Endothelial cell of umbilical vein (primary cell): ENCODE results near the gene FAM236C. TPM values are rescaled to one million over a fixed set of nuclear protein-coding genes. Genes with fewer than 3 reads are reported as not detected.
"Not testable (repeated sequence)": the region's sequence is repeated elsewhere in the genome, so short reads cannot be mapped to it uniquely, and the experiment has no call there.

Experiments
- Bru-seq: library from RNA; stranded (reverse); fragments of 400-500 nt; gene quantifications from one replicate; lab custom pipeline; 2021; lab: Mats Ljungman, UMichigan
- BruChase-seq, 2 experiments: library from RNA; stranded (reverse); fragments of 400-500 nt; gene quantifications; one replicate each; lab custom pipeline; 2021; lab: Mats Ljungman, UMichigan
- BruUV-seq: library from RNA; stranded (reverse); fragments of 400-500 nt; replicated peaks from 2 replicates; lab custom pipeline; 2021; lab: Mats Ljungman, UMichigan
- CTCF ChIA-PET: fragments of 300-600, 350-600 bp; sonication (Branson Sonifier 250); formaldehyde crosslinking; loops from one replicate; lab custom pipeline; 2021; ENCODE audit warnings: antibody characterized with exemption, inconsistent platforms; lab: Charles Lee
- POLR2A ChIA-PET: fragments of 300-600, 350-600 bp; sonication (Branson Sonifier 250); formaldehyde crosslinking; loops from one replicate; lab custom pipeline; 2021; ENCODE audit warnings: antibody characterized with exemption, inconsistent platforms; lab: Charles Lee
- DNase-seq: peaks from one replicate; pipeline ENCODE4 v3.0.0-alpha.2; 2011; ENCODE audit warnings: low read depth, low spot score
- FAIRE-seq: peaks from 2 replicates; lab custom pipeline; 2011; peaks lifted over from hg19 to GRCh38; lab: Jason Lieb, UNC
- H2AFZ ChIP-seq: 2 replicates; pipeline ENCODE4 v1.6.0; 2012; ENCODE audit warnings: low read depth, low read length, control low read depth, inconsistent platforms
- H3K27ac ChIP-seq: 2 replicates; pipeline ENCODE4 v1.5.1; 2011; ENCODE audit warnings: low read depth, mild to moderate bottlenecking, control low read depth, low read length, moderate library complexity; ENCODE audit not compliant: insufficient read depth
- H3K27me3 ChIP-seq, 2 experiments: 2 replicates each; pipeline versions ENCODE4 v1.6.0 to v1.6.1; 2011; ENCODE audit warnings: low read length in 2 of 2, mixed read lengths in 1 of 2; ENCODE audit not compliant: control insufficient read depth in 2 of 2, insufficient read depth in 2 of 2
- H3K36me3 ChIP-seq, 2 experiments: 2 replicates in 1 of 2; 3 replicates in 1 of 2; pipeline ENCODE4 v1.5.1; 2011; ENCODE audit warnings: low read length in 2 of 2, mild to moderate bottlenecking in 1 of 2, moderate library complexity in 1 of 2; ENCODE audit not compliant: control insufficient read depth in 2 of 2, insufficient read depth in 2 of 2; ENCODE audit errors: extremely low read depth in 1 of 2
- H3K4me1 ChIP-seq: 3 replicates; pipeline ENCODE4 v1.5.1; 2011; ENCODE audit warnings: mild to moderate bottlenecking, low read length; ENCODE audit not compliant: control insufficient read depth, insufficient read depth; ENCODE audit errors: extremely low read depth
- H3K4me2 ChIP-seq: 2 replicates; pipeline ENCODE4 v1.6.1; 2011; ENCODE audit warnings: low read length, control low read depth, mixed read lengths; ENCODE audit not compliant: insufficient read depth
- H3K4me3 ChIP-seq, 3 experiments: fragments of 200-600 bp in 1 of 3; sonication (generic), shearing (Covaris generic) in 1 of 3; replicated peaks in 1 of 3; 2 replicates each; pipeline ENCODE4 v1.5.1; 2011 to 2016; ENCODE audit warnings: control low read depth in 3 of 3, low read length in 3 of 3, mild to moderate bottlenecking in 2 of 3, inconsistent platforms in 1 of 3, low read depth in 1 of 3, moderate library complexity in 1 of 3; ENCODE audit not compliant: insufficient read depth in 1 of 3
- H3K79me2 ChIP-seq: 2 replicates; pipeline ENCODE4 v1.6.0; 2012; ENCODE audit warnings: low read length, inconsistent platforms; ENCODE audit not compliant: control insufficient read depth, insufficient read depth
- H3K9ac ChIP-seq: replicated peaks from 2 replicates; pipeline ENCODE3; 2011; ENCODE audit warnings: low read length, control low read depth; ENCODE audit not compliant: insufficient read depth; ENCODE audit errors: extremely low read depth
- H3K9me1 ChIP-seq: replicated peaks from 3 replicates; pipeline ENCODE4 v1.6.0; 2011; ENCODE audit warnings: mild to moderate bottlenecking, low read length; ENCODE audit not compliant: control insufficient read depth, insufficient read depth; ENCODE audit errors: extremely low read depth
- H3K9me3 ChIP-seq: replicated peaks from 2 replicates; pipeline ENCODE4 v1.5.1; 2012; ENCODE audit warnings: low read length, inconsistent platforms; ENCODE audit not compliant: control insufficient read depth, insufficient read depth
- H4K20me1 ChIP-seq: replicated peaks from 2 replicates; pipeline ENCODE3; 2011; ENCODE audit warnings: mild to moderate bottlenecking, low read length; ENCODE audit not compliant: control insufficient read depth, insufficient read depth; ENCODE audit errors: extremely low read depth
- dilution Hi-C: fragments of 300-500 bp; cut with MboI; formaldehyde crosslinking; loops from one replicate; pipeline ENCODE4 v1.15.0; 2019; ENCODE audit warnings: low sequenced_read_pairs; ENCODE audit not compliant: extremely low pct_ligation_motif_present
- intact Hi-C: fragments of 100-400 bp; cut with micrococcal nuclease; formaldehyde crosslinking; loops from one replicate; pipeline ENCODE4 v1.10.0; 2022
- long read RNA-seq: library from polyadenylated mRNA; stranded (forward); transcript quantifications from one replicate; pipeline ENCODE4 v2.0.0, GENCODE V29; 2021
- polyA minus RNA-seq, 3 experiments: library from RNA; depleted of rRNA, polyadenylated mRNA; stranded (reverse); fragments of >200 nt; gene quantifications; 1 replicate in 1 of 3; 2 replicates in 2 of 3; pipeline ENCODE4 v1.2.3, GENCODE V29; 2011
- polyA plus RNA-seq, 4 experiments: library from polyadenylated mRNA; depleted of rRNA in 3 of 4; stranded (reverse) in 3 of 4; unstranded in 1 of 4; fragments of >200 nt; gene quantifications; 2 replicates each; pipeline versions ENCODE4 v1.2.1 to v1.2.3, GENCODE V29; 2011 to 2012; ENCODE audit warnings: missing spikeins in 1 of 4
- total RNA-seq: library from RNA; stranded (reverse); gene quantifications from 2 replicates; pipeline ENCODE4 v1.2.3, GENCODE V29; 2021

FAM236C gene
- not detected in 2 replicates for total RNA-seq
- polyA plus RNA-seq, result not detected in 2 replicates
- not detected in 2 replicates for polyA plus RNA-seq (2011; cell fraction: cytosol; rRNA removed)
- polyA plus RNA-seq (2011; cell fraction: nucleus; rRNA removed), result not detected in 2 replicates
- not detected in 2 replicates for polyA plus RNA-seq (2012)
- not detected in 2 replicates for polyA minus RNA-seq
- not detected for polyA minus RNA-seq (2011; cell fraction: cytosol; rRNA and poly(A)+ RNA removed)
- polyA minus RNA-seq (2011; cell fraction: nucleus; rRNA and poly(A)+ RNA removed), result not detected in 2 replicates
- not detected for Bru-seq, nascent RNA
- BruChase-seq, experiment 1, labeled RNA remaining after a 6-hour chase, result not detected
- BruChase-seq, experiment 2, labeled RNA remaining after a 2-hour chase, result not detected
- long read RNA-seq, result 0 reads

DNA sequence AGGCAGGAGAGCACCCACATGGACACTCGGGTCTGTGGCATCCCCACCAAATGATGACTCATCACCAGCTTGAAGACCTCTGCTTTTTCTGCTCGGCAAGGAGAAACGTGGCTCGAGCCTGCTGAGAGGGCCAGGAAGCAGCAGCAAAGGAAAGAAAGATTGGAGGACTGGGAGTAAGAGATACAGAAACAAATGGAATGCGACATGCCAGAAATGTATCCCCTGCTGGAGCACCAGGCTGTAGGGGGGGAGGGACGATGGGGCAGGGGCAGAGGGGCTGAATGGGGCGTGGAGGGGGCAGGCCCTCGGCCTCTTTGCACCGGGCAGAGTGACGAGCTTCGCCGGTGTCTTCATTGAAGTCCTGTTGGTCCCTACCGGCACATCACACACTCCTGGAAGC is at the start of gene FAM236C:
TSS of gene FAM236C (plus strand) at position 301 of the 400 bp plus-strand sequence. CDS start 100 bp downstream, outside the sequence.
- H3K9ac ChIP-seq, H3K4me1 ChIP-seq, H3K9me3 ChIP-seq, H3K36me3 ChIP-seq, H2AFZ ChIP-seq, H3K27me3 ChIP-seq, H3K4me2 ChIP-seq, intact Hi-C loops, H3K79me2 ChIP-seq, H3K27ac ChIP-seq, H3K4me3 ChIP-seq, DNase-seq, dilution Hi-C loops, H4K20me1 ChIP-seq, FAIRE-seq, POLR2A ChIA-PET, CTCF ChIA-PET, BruUV-seq, H3K9me1 ChIP-seq: not testable (repeated sequence)

DNA sequence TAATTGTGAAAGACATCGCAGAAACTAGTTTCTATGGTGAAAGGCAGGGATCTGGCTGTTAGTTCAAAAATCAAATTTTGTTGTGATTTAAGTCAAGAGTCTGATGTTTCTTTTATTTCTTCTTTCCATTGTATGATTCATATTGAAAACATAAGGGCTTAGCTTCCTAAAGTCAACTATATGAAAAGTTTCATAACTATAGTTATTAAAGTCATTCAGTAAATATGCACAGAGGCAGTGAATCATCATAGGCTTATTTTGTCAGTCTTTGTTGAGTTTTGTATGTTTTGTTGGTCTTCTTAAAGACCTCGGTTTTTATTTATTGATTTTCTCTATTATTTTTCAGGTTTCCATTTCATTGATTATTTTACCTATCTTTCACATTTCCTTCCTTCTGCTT is 29.5 kb upstream of the FAM236C start:
- H3K9ac ChIP-seq, CTCF ChIA-PET, H3K36me3 ChIP-seq, H3K4me3 ChIP-seq, H2AFZ ChIP-seq, H3K4me2 ChIP-seq, H3K27ac ChIP-seq, H3K9me3 ChIP-seq, intact Hi-C loops, H4K20me1 ChIP-seq, H3K9me1 ChIP-seq, DNase-seq, dilution Hi-C loops, POLR2A ChIA-PET, H3K27me3 ChIP-seq, H3K79me2 ChIP-seq, H3K4me1 ChIP-seq, BruUV-seq: not testable (repeated sequence)
- FAIRE-seq, result peak; percentile 90

DNA sequence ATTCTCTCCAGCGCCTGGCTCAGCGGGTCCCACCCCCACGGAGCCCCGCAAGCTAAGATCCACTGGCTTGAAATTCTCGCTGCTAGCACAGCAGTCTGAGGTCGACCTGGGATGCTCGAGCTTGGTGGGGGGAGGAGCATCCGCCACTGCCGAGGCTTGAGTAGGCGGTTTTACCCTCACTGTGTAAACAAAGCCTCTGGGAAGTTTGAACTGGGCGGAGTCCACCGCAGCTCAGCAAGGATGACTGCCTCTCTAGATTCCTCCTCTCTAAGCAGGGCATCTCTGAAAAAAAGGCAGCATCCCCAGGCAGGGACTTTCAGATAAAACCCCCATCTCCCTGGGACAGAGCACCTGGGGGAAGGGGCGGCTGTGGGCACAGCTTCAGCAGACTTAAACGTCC is 22.7 kb upstream of the FAM236C start:
- POLR2A ChIA-PET, H3K79me2 ChIP-seq, CTCF ChIA-PET: not testable (repeated sequence)

DNA sequence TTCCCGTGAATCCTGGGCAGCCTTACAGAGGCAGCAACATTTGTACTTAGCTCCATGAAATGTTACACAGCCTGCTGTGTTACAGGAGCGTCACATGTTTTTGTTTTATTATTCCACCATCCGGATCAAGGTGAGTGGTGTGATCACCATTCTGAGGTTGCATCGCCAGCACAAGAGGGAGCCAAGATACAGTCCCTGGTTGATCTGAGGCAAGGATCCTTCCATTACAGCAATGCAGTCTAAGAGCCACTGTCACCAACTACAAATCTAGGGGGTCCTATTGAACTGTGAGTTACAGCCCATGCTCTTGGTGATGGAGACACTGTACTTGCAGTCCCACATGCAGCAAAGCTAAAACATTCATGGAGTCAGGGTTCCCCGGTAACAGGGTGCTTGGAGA is 3.7 kb downstream of the FAM236C start:
- intact Hi-C loops, FAIRE-seq, H2AFZ ChIP-seq, H3K4me2 ChIP-seq, H3K36me3 ChIP-seq, H3K9me3 ChIP-seq, BruUV-seq, H4K20me1 ChIP-seq, DNase-seq, H3K4me3 ChIP-seq, POLR2A ChIA-PET, H3K79me2 ChIP-seq, H3K9me1 ChIP-seq, H3K4me1 ChIP-seq, H3K9ac ChIP-seq, CTCF ChIA-PET, dilution Hi-C loops, H3K27me3 ChIP-seq, H3K27ac ChIP-seq: not testable (repeated sequence)

More for the DNA sequence above, 22.7 kb upstream of the FAM236C start:
- FAIRE-seq, H3K4me2 ChIP-seq, H3K4me3 ChIP-seq, intact Hi-C loops, H2AFZ ChIP-seq, H3K27me3 ChIP-seq, H3K36me3 ChIP-seq, H3K27ac ChIP-seq, H3K9me3 ChIP-seq, BruUV-seq, H4K20me1 ChIP-seq, H3K9me1 ChIP-seq, H3K4me1 ChIP-seq, dilution Hi-C loops, H3K9ac ChIP-seq, DNase-seq: not testable (repeated sequence)
